Testis (tissue), 2 donors: Measurements from ENCODE around the gene MSH6.

ENCODE experiments used
- POLR2A ChIP-seq: fragments of 450-650 bp; IDR thresholded peaks from one replicate; pipeline ENCODE4 v1.6.1; 2017; ENCODE audit warnings: antibody characterized with exemption, mild to moderate bottlenecking, moderate library complexity
- TF ChIP-seq, protein P1 (sequence below), 3 experiments: fragments of 450-650 bp in 2 of 3; fragments of 200-600 bp in 1 of 3; sonication (generic) in 1 of 3; IDR thresholded peaks; one replicate each; pipeline ENCODE4 v1.5.1; 2016 to 2019; ENCODE audit warnings: antibody characterized with exemption in 3 of 3, mild to moderate bottlenecking in 2 of 3, moderate library complexity in 1 of 3

DNA sequence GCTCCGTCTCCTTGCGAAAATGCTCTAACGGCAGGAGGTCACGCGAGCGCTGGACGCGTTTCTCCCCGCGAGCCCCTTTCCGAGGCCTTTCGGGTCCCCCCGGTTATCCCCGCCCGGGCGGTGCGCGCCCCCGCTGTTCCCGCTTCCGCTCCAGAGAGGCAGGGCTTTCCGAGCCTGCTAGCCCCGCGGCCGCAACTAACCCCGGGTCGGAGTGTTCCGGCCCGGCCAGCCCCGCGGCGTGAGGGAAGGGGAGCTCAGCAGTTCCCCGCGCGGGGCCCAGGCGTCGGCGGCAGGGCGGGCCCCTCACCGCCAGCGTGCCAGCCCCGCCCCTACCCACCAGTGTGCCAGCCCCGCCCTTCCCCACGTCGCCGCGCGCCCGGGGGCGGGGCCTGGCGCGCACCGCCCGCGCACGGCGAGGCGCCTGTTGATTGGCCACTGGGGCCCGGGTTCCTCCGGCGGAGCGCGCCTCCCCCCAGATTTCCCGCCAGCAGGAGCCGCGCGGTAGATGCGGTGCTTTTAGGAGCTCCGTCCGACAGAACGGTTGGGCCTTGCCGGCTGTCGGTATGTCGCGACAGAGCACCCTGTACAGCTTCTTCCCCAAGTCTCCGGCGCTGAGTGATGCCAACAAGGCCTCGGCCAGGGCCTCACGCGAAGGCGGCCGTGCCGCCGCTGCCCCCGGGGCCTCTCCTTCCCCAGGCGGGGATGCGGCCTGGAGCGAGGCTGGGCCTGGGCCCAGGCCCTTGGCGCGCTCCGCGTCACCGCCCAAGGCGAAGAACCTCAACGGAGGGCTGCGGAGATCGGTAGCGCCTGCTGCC lies at the start of gene MSH6:
- peak; percentile 62 for TF ChIP-seq POLR2A
- TF ChIP-seq, protein P1, sequence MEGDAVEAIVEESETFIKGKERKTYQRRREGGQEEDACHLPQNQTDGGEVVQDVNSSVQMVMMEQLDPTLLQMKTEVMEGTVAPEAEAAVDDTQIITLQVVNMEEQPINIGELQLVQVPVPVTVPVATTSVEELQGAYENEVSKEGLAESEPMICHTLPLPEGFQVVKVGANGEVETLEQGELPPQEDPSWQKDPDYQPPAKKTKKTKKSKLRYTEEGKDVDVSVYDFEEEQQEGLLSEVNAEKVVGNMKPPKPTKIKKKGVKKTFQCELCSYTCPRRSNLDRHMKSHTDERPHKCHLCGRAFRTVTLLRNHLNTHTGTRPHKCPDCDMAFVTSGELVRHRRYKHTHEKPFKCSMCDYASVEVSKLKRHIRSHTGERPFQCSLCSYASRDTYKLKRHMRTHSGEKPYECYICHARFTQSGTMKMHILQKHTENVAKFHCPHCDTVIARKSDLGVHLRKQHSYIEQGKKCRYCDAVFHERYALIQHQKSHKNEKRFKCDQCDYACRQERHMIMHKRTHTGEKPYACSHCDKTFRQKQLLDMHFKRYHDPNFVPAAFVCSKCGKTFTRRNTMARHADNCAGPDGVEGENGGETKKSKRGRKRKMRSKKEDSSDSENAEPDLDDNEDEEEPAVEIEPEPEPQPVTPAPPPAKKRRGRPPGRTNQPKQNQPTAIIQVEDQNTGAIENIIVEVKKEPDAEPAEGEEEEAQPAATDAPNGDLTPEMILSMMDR (IDR thresholded peaks at IDR 0.05) = no peak
